Hepatocyte (in vitro differentiated cells): ENCODE measurements around the gene SMIM20. TPM values are rescaled to one million over a fixed set of nuclear protein-coding genes. Genes with fewer than 3 reads are reported as not detected.

Experiments used
- DNase-seq: peaks from one replicate; pipeline ENCODE4 v3.0.0-alpha.2; 2016; ENCODE audit warnings: low spot score
- H2AFZ ChIP-seq: fragments of 200-600 bp; sonication (generic); 2 replicates; pipeline ENCODE4 v1.6.0; 2016; ENCODE audit warnings: antibody characterized with exemption, mild to moderate bottlenecking
- H3K27ac ChIP-seq: fragments of 200-600 bp; sonication (generic); 2 replicates; pipeline ENCODE4 v1.5.1; 2016; ENCODE audit warnings: mild to moderate bottlenecking
- H3K27me3 ChIP-seq: fragments of 200-600 bp; sonication (generic); 2 replicates; pipeline ENCODE4 v1.6.1; 2016
- H3K36me3 ChIP-seq: fragments of 200-600 bp; sonication (generic); replicated peaks from 2 replicates; pipeline ENCODE4 v1.5.1; 2016; ENCODE audit warnings: low read depth; ENCODE audit not compliant: insufficient read depth
- H3K4me1 ChIP-seq: fragments of 200-600 bp; sonication (generic); 2 replicates; pipeline ENCODE4 v1.5.1; 2016; ENCODE audit warnings: mild to moderate bottlenecking, moderate library complexity; ENCODE audit not compliant: insufficient read depth
- H3K4me2 ChIP-seq: fragments of 200-600 bp; sonication (generic); 2 replicates; pipeline ENCODE4 v1.6.0; 2016
- H3K4me3 ChIP-seq: fragments of 200-600 bp; sonication (generic); 2 replicates; pipeline ENCODE4 v1.5.1; 2016; ENCODE audit warnings: mild to moderate bottlenecking
- H3K79me2 ChIP-seq: fragments of 200-600 bp; sonication (generic); 2 replicates; pipeline ENCODE4 v1.6.0; 2017; ENCODE audit warnings: mild to moderate bottlenecking
- H3K9me2 ChIP-seq: fragments of 200-600 bp; sonication (generic); replicated peaks from 2 replicates; pipeline ENCODE4 v1.6.0; 2017; ENCODE audit warnings: mild to moderate bottlenecking; ENCODE audit not compliant: insufficient read depth
- H3K9me3 ChIP-seq: fragments of 200-600 bp; sonication (generic); 2 replicates; pipeline ENCODE4 v1.5.1; 2016; ENCODE audit warnings: low read depth, mild to moderate bottlenecking
- H4K20me1 ChIP-seq: fragments of 200-600 bp; sonication (generic); 2 replicates; pipeline ENCODE4 v1.6.0; 2016; ENCODE audit warnings: mild to moderate bottlenecking; ENCODE audit not compliant: insufficient read depth, poor library complexity, severe bottlenecking
- CTCF ChIP-seq: fragments of 200-600 bp; sonication (generic); IDR thresholded peaks from 2 replicates; pipeline ENCODE4 v1.5.1; 2016; ENCODE audit warnings: antibody characterized with exemption, mild to moderate bottlenecking; ENCODE audit not compliant: poor library complexity
- EZH2 ChIP-seq: fragments of 200-600 bp; sonication (generic); IDR thresholded peaks from 2 replicates; pipeline ENCODE4 v1.6.1; 2016; ENCODE audit warnings: antibody characterized with exemption, mild to moderate bottlenecking, borderline replicate concordance
- EZH2phosphoT487 ChIP-seq: fragments of 200-600 bp; sonication (generic); IDR thresholded peaks from one replicate; pipeline ENCODE4 v1.6.1; 2018; ENCODE audit warnings: antibody characterized with exemption, mild to moderate bottlenecking, low read depth, moderate library complexity; ENCODE audit not compliant: unreplicated experiment, severe bottlenecking
- WGBS: methylation state at CpG from one replicate; pipeline ENCODE4 v1.1.6; 2016; ENCODE audit warnings: low lambda C conversion rate; ENCODE audit errors: missing lambda C conversion rate; 5-methylcytosine and 5-hydroxymethylcytosine counted together
- polyA plus RNA-seq: library from polyadenylated mRNA; unstranded; fragments of >200 nt; fragmentation: Nextera tagmentation; extraction: Ambion mirVana; gene quantifications from 2 replicates; pipeline ENCODE4 v1.2.1, GENCODE V29; 2016
- total RNA-seq: library from RNA; depleted of rRNA; stranded (reverse); fragments of >200 nt; gene quantifications from 2 replicates; pipeline ENCODE4 v1.2.3, GENCODE V29; 2014

The SMIM20 gene
- total and polyA plus RNA-seq, 2 experiments from 2014 or later = 54.5 to 55.8 TPM

GRCh38 chr4:25875281-25875745 lies 38.7 kb upstream of the SMIM20 start:
- no peaks in the 10 kb centered on the region for H3K9me2 ChIP-seq
- no peaks in the 10 kb centered on the region for H3K4me1 ChIP-seq
- 93% methylated on average over 7 of the region's 7 CpGs for WGBS
- H3K4me3 ChIP-seq = no peak overlapping the region
- no peak overlapping the region for H3K4me2 ChIP-seq
- no peaks in the 10 kb centered on the region for H4K20me1 ChIP-seq
- no peak overlapping the region for H2AFZ ChIP-seq
- no peaks in the 10 kb centered on the region for H3K79me2 ChIP-seq
- DNase-seq = no peak
- H3K9me3 ChIP-seq = no peaks in the 10 kb centered on the region
- no peak overlapping the region for H3K27ac ChIP-seq
- no peaks in the 10 kb centered on the region for H3K27me3 ChIP-seq
- H3K36me3 ChIP-seq = no peaks in the 10 kb centered on the region
- no peak for TF ChIP-seq CTCF
- TF ChIP-seq EZH2phosphoT487 = no peak
- TF ChIP-seq EZH2 = no peak

- no peaks in the 10 kb centered on the region for H4K20me1 ChIP-seq
- no peaks in the 10 kb centered on the region for H3K79me2 ChIP-seq
- H3K4me3 ChIP-seq = no peak overlapping the region
- DNase-seq = no peak
- no peaks in the 10 kb centered on the region for H3K9me3 ChIP-seq
- H3K27ac ChIP-seq = no peak overlapping the region
- no peaks in the 10 kb centered on the region for H3K9me2 ChIP-seq
- H2AFZ ChIP-seq = no peak overlapping the region
- TF ChIP-seq CTCF = no peak
- no peak for TF ChIP-seq EZH2
- TF ChIP-seq EZH2phosphoT487 = no peak
- H3K4me1 ChIP-seq = no peaks in the 10 kb centered on the region
- H3K36me3 ChIP-seq = no peaks in the 10 kb centered on the region
- no peak overlapping the region for H3K4me2 ChIP-seq
- WGBS = 65% methylated on average over 8 of the region's 9 CpGs
- H3K27me3 ChIP-seq = no peaks in the 10 kb centered on the region
Observed at GRCh38 chr4:25878676-25879075, 35.3 kb upstream of the SMIM20 start.

- Histone ChIP-seq H3K4me1 (no peaks in the 10 kb centered on the region), H3K79me2 (no peaks in the 10 kb centered on the region), H3K9me3 (no peaks in the 10 kb centered on the region), H3K27me3 (no peaks in the 10 kb centered on the region), H3K27ac (no peak overlapping the region), H3K4me2 (no peak overlapping the region), H3K9me2 (no peaks in the 10 kb centered on the region), H3K36me3 (no peaks in the 10 kb centered on the region), H2AFZ (no peak overlapping the region), H3K4me3 (no peak overlapping the region), H4K20me1 (no peaks in the 10 kb centered on the region)
- WGBS = 77% methylated on average over 9 of the region's 9 CpGs
- TF ChIP-seq EZH2phosphoT487 = no peak
- no peak for DNase-seq
Observed at GRCh38 chr4:25879091-25879584, 34.9 kb upstream of the SMIM20 start.

- Histone ChIP-seq H3K9me3 (no peaks in the 10 kb centered on the region), H3K4me2 (no peak overlapping the region), H3K4me3 (no peak overlapping the region)
Observed at GRCh38 chr4:25879587-25879986, 34.4 kb upstream of the SMIM20 start.

More at GRCh38 chr4:25879587-25879986, 34.4 kb upstream of the SMIM20 start:
- no peaks in the 10 kb centered on the region for H4K20me1 ChIP-seq
- H3K27me3 ChIP-seq = no peaks in the 10 kb centered on the region
- no peak for DNase-seq
- no peaks in the 10 kb centered on the region for H3K9me2 ChIP-seq
- H2AFZ ChIP-seq = no peak overlapping the region
- H3K4me1 ChIP-seq = no peaks in the 10 kb centered on the region
- no peaks in the 10 kb centered on the region for H3K36me3 ChIP-seq
- WGBS = 94% methylated on average over 6 of the region's 6 CpGs
- TF ChIP-seq EZH2 = no peak
- no peak for TF ChIP-seq CTCF
- TF ChIP-seq EZH2phosphoT487 = no peak
- H3K27ac ChIP-seq = no peak overlapping the region
- no peaks in the 10 kb centered on the region for H3K79me2 ChIP-seq
